Measurements from ENCODE around the gene NFKB2.

Gene NFKB2

GRCh38 chr10:102408131-102408727 lies 12.7 kb downstream of the NFKB2 start:
- DNase-seq (ENCODE audit: low spot score), result no peak
- in situ Hi-C loops (cut with MboI; ENCODE audit: low pct_unique_long_range_greater_than_20kb, low sequenced_read_pairs, unreplicated experiment), result no loop called here
- TF ChIP-seq CTCF (IDR thresholded peaks at IDR 0.05; ENCODE audit: extremely low read depth, insufficient read depth, missing control alignments), result no peak

GRCh38 chr10:102408728-102409603 lies 13.5 kb downstream of the NFKB2 start:
- TF ChIP-seq CTCF (IDR thresholded peaks at IDR 0.05; ENCODE audit: extremely low read depth, insufficient read depth, missing control alignments), result no peak
- in situ Hi-C loops (cut with MboI; ENCODE audit: low pct_unique_long_range_greater_than_20kb, low sequenced_read_pairs, unreplicated experiment), result no loop called here
- peak; percentile 85 for DNase-seq (ENCODE audit: low spot score)

- in situ Hi-C loops (cut with MboI; ENCODE audit: low pct_unique_long_range_greater_than_20kb, low sequenced_read_pairs, unreplicated experiment), result no loop called here
- TF ChIP-seq CTCF (IDR thresholded peaks at IDR 0.05; ENCODE audit: extremely low read depth, insufficient read depth, missing control alignments), result no peak
- no peak for DNase-seq (ENCODE audit: low spot score)
Measured at GRCh38 chr10:102409604-102410428, 14.3 kb downstream of the NFKB2 start.

GRCh38 chr10:102410429-102411073 lies 15.0 kb downstream of the NFKB2 start:
- no peak for TF ChIP-seq CTCF (IDR thresholded peaks at IDR 0.05; ENCODE audit: extremely low read depth, insufficient read depth, missing control alignments)
- in situ Hi-C loops (cut with MboI; ENCODE audit: low pct_unique_long_range_greater_than_20kb, low sequenced_read_pairs, unreplicated experiment), result no loop called here
- DNase-seq (ENCODE audit: low spot score), result no peak

- DNase-seq (ENCODE audit: low spot score), result no peak
- in situ Hi-C loops (cut with MboI; ENCODE audit: low pct_unique_long_range_greater_than_20kb, low sequenced_read_pairs, unreplicated experiment), result no loop called here
- TF ChIP-seq CTCF (IDR thresholded peaks at IDR 0.05; ENCODE audit: extremely low read depth, insufficient read depth, missing control alignments), result no peak
Measured at GRCh38 chr10:102411341-102412255, 16.1 kb downstream of the NFKB2 start.

Data from GM13977 (cell line).